Activated naive CD4-positive, alpha-beta T cell treated with anti-CD3 and anti-CD28 coated beads for 36 hours (primary cell): Measurements from ENCODE around the gene XPR1. TPM values are rescaled to one million over a fixed set of nuclear protein-coding genes. Genes with fewer than 3 reads are reported as not detected.

ENCODE experiments used
- CTCF ChIA-PET: fragments of 350-600 bp; sonication (Branson Sonifier 250); formaldehyde crosslinking; loops from one replicate; lab custom pipeline; 2021; ENCODE audit warnings: antibody characterized with exemption; lab: Charles Lee
- DNase-seq: peaks from one replicate; pipeline ENCODE4 v3.0.0-alpha.2; 2020
- H3K27ac Mint-ChIP-seq: one replicate; pipeline ENCODE4 v1.8.0; 2021; ENCODE audit warnings: mild to moderate bottlenecking, mixed read lengths
- H3K27me3 Mint-ChIP-seq: one replicate; pipeline ENCODE4 v1.8.0; 2021; ENCODE audit warnings: low read depth, mixed read lengths
- H3K36me3 Mint-ChIP-seq: one replicate; pipeline ENCODE4 v1.8.0; 2021; ENCODE audit warnings: low read depth, mixed read lengths
- H3K4me1 Mint-ChIP-seq: one replicate; pipeline ENCODE4 v1.8.0; 2021; ENCODE audit warnings: low read depth, mixed read lengths
- H3K4me3 Mint-ChIP-seq: one replicate; pipeline ENCODE4 v1.8.0; 2021; ENCODE audit warnings: mild to moderate bottlenecking, moderate library complexity, mixed read lengths
- H3K9me3 Mint-ChIP-seq: one replicate; pipeline ENCODE4 v1.8.0; 2021; ENCODE audit warnings: mixed read lengths
- intact Hi-C: fragments of 100-400 bp; cut with micrococcal nuclease; formaldehyde crosslinking; loops from one replicate; pipeline ENCODE4 v1.15.1; 2023
- total RNA-seq, 2 experiments: library from RNA; stranded (reverse); gene quantifications; one replicate each; pipeline ENCODE4 v1.2.3, GENCODE V29; 2021

Gene XPR1
- total RNA-seq, 2 experiments from 2014 or later, result 14.8 to 18.1 TPM

DNA sequence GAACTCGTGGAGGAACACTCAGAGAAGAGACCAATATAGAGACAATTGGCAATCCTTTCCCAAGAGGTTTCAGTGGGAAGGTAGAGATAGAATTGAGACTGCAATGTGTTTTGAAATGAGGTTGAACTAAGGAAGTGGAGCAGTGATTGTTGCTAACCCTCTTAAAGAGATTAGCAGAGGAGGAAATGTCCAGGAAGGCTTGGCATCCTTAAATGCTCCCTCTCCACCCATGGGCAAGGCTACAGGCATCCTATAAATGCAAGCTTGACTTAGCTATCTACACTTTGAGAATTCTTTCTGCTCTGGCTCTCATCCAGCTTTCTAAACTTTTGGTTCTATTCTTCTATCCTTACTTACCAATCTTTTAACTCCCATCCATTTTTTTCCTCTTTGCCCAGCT is 30.3 kb upstream of the XPR1 start:
- no peaks in the 10 kb centered on the region for H3K36me3 Mint-ChIP-seq
- CTCF ChIA-PET, result no interaction called here
- H3K27ac Mint-ChIP-seq, result no peak overlapping the region
- intact Hi-C loops, result no loop called here
- H3K9me3 Mint-ChIP-seq, result no peaks in the 10 kb centered on the region
- no peak for DNase-seq
- no peaks in the 10 kb centered on the region for H3K27me3 Mint-ChIP-seq
- H3K4me1 Mint-ChIP-seq, result no peaks in the 10 kb centered on the region
- no peak overlapping the region for H3K4me3 Mint-ChIP-seq

DNA sequence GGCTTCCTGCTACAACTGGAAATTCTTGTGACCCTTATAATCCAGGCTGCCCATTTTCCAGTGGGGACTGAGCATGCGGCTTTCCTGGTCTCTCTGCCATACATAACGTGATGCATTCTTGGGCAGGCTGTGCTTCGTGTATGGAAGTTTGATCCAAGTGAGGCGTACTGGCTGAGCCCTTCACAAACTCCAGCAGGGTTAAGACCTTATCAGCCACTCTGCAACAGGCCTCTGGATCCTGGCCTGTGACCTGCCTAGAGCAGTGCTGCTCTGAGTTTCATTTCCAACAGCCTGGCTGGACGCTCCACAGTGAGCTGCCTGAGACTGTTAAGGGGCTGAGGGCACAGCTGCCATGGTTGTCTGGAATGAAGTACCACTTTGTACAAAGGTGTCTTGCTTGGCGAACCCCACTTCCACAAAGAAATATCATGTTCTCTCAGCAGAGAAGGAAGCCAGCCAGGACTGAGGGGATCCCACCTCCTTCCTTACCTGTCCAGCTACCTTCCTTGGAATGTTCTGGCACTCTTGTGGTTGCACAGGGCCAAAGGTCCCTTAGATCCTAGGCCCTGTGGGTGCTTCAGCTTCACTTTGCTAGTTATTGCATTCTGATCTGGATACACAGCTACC is 28.5 kb upstream of the XPR1 start:
- Mint-ChIP-seq H3K27me3 (no peaks in the 10 kb centered on the region), H3K9me3 (no peaks in the 10 kb centered on the region), H3K4me1 (no peaks in the 10 kb centered on the region), H3K4me3 (no peak overlapping the region), H3K36me3 (no peaks in the 10 kb centered on the region), H3K27ac (no peak overlapping the region)
- intact Hi-C loops, result no loop called here
- DNase-seq, result no peak
- CTCF ChIA-PET, result no interaction called here

DNA sequence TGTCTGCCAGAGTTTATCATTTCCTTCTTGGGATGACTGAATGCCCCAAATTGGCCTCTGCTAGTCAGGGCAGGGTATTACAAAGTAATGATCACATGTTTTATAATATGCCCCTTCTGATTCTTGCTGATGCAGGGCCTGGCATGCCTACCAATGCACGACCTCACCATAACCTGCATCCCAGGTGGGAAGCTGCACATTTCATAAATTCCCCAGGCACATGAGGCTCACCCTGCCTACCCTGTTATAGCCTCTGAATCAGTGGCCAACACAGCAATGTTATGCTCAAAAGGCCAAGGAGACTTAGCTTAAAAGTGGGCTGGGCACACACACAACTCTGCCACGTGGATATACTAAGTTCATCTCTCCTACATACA is 28.0 kb upstream of the XPR1 start:
- no peak for DNase-seq
- no peaks in the 10 kb centered on the region for H3K27me3 Mint-ChIP-seq
- H3K27ac Mint-ChIP-seq, result no peak overlapping the region
- intact Hi-C loops, result no loop called here
- H3K36me3 Mint-ChIP-seq, result no peaks in the 10 kb centered on the region
- no peaks in the 10 kb centered on the region for H3K9me3 Mint-ChIP-seq
- no peak overlapping the region for H3K4me3 Mint-ChIP-seq
- no peaks in the 10 kb centered on the region for H3K4me1 Mint-ChIP-seq
- CTCF ChIA-PET, result no interaction called here

DNA sequence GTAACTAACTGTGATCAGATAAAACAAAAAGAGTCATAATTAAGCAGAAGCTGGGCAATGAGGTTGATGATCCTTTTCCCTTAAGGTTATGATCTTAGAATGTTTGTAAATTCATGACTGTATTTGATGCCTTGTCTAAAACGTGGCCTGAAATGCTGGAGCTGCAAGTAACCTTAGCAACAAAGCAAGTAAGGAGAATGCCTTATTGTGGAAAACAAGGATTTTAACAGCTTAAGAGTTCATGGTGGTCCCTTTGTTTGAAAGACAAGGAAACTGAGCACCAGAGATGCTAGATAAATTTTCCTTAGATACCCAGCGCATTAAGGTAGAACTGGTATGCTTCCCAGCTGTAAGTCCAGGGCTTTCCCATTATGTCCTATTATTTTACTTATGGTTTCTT is 25.7 kb upstream of the XPR1 start:
- Mint-ChIP-seq H3K27ac (no peak overlapping the region), H3K4me1 (peaks cover 1% of the 10 kb centered on the region), H3K9me3 (no peaks in the 10 kb centered on the region), H3K36me3 (no peaks in the 10 kb centered on the region), H3K4me3 (no peak overlapping the region), H3K27me3 (no peaks in the 10 kb centered on the region)
- DNase-seq, result no peak
- CTCF ChIA-PET, result interaction anchor here (0.8 to 1.0 kb wide), 2 partner anchors 21 to 256 kb away, joined by 3 to 4 read pairs; no protein-coding TSS in a partner anchor
- intact Hi-C loops, result no loop called here

DNA sequence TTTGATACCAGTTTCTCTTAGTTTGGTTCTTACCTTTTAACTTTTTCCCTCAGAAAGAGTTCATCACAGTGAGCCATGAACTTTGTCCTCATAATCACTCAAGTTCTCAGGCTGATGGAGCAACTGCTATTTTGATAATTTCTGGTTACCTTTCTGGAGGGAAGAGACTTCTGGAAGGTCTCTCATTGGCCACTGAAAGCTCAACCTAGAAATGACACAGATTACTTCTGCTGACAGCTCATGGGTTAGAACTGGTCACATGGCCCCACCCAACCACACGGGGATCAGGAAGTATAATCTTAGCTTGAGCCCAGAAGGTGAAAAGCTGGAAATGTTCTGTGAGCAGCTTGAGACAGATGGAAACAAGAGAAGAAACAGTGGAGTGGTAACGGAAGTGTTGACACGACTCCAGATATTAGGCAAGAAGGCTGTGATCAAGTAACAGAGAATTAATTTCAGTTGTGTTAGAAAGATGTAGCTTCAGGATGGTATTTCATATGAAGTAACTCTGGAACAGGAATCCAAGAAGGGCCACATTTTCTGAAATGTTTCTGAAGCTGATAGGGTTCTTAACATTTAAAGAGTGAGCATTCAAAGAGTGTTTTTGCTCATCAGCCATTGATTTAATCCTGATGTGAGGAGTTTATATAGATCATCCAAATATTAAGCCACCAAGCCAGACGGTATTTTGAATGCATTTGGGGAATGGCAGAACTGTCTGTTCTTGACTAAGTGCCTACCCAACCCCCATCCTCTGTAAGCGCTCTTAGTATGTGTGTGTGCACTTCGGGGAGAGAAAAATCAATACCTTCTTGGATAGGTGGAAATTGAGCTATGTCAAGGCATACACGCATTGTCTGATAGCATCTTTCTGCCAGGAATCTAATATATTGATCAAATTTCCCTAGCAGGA is 21.9 kb upstream of the XPR1 start:
- Mint-ChIP-seq H3K4me3 (no peak overlapping the region), H3K27ac (no peak overlapping the region), H3K27me3 (no peaks in the 10 kb centered on the region), H3K36me3 (no peaks in the 10 kb centered on the region), H3K9me3 (no peaks in the 10 kb centered on the region), H3K4me1 (peaks cover 6% of the 10 kb centered on the region)
- CTCF ChIA-PET, result interaction anchor here (1.0 kb wide), 1 partner anchor 252 kb away, joined by 4 read pairs; no protein-coding TSS in a partner anchor
- intact Hi-C loops, result no loop called here
- DNase-seq, result no peak

DNA sequence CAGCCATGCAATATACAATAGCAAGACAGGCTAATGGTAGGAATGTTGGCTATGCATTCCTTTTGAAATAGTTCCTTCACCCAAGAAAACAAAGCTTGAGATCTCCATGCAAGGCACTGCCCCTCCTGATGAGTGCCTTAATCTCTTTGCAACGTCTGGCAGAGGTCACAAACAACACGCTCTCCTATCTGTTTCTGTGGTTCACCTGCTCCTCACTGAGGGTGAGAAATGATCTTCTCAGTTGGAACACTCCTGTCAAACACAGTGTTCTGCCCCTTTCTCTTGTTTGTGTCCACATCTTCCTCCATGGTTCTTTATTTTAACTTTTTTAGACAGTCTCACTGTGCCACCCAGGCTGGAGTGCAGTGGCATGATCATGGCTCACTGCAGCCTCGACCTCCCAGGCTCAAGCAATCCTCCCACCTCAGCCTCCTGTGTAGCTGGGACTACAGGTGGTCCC is 21.2 kb upstream of the XPR1 start:
- Mint-ChIP-seq H3K4me1 (peaks cover 6% of the 10 kb centered on the region), H3K36me3 (no peaks in the 10 kb centered on the region), H3K9me3 (no peaks in the 10 kb centered on the region), H3K4me3 (no peak overlapping the region), H3K27me3 (no peaks in the 10 kb centered on the region), H3K27ac (no peak overlapping the region)
- CTCF ChIA-PET, result interaction anchor here (0.5 to 1.0 kb wide), 2 partner anchors 51 to 251 kb away, joined by 4 to 5 read pairs; no protein-coding TSS in a partner anchor
- intact Hi-C loops, result no loop called here
- no peak for DNase-seq

DNA sequence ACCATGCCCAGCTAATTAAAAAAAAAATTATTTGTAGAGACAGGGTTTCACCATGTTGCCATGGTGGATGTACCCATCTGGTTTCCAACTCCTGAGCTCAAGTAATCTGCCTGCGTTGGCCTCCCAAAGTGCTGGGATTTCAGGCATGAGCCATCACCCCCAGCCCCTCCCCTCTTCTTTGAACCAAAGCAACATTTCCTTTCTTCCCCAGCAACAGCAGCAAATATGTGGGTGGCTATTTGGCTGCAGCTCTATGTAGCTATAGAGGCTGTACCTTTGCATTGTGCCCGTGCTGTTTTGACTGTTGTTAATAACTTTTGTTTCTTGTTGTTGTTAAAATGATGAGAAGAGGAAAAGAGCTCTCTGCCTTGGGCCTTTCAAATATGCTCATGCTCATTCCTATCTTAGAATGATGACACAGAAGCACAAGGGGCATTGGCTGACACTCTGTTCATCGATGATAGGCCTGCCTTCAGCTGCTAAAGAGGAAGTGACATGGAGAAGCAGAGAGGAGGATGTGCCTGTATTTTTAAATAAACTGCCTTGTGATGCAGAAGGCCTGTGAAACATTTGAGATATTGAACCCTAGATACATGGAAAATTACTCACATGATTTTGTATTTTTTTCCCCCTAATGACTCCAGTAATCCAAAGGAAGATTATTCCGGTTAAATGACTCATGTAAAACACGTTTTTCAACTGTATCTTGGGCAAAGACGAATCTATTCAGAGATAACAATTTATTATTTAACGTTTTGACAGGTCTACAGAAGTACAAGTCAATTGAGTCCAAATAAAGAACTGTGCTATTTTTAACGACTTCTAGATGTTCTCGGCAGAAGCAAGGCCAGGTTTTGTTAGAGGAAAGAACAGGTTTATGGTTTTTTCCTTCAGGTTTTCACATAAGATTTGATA is 20.5 kb upstream of the XPR1 start:
- DNase-seq, result peak; percentile 23
- intact Hi-C loops, result no loop called here
- CTCF ChIA-PET, result interaction anchor here (0.5 kb wide), 1 partner anchor 52 kb away, joined by 5 read pairs; no protein-coding TSS in a partner anchor
- Mint-ChIP-seq H3K4me1 (peaks cover 6% of the 10 kb centered on the region), H3K27ac (no peak overlapping the region), H3K9me3 (no peaks in the 10 kb centered on the region), H3K4me3 (no peak overlapping the region), H3K27me3 (no peaks in the 10 kb centered on the region), H3K36me3 (no peaks in the 10 kb centered on the region)

DNA sequence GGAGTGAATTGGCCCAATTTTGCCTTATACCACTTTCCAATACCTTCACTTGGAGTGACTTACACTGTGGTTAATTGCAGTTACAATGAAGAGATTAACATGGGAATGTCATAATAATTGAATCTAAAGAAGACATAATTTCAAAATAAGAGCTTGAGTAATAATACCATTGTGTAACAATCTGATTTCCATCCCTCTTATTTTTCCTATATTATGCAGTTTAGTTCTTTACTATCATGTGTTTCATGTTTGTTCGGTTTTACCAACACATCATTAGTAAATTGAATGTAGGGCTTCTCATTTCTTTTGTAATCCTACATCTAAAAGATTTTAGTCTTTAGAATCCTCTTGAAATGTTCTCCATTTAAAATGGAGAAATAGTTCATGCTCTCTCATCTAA is 19.2 kb upstream of the XPR1 start:
- CTCF ChIA-PET, result no interaction called here
- intact Hi-C loops, result no loop called here
- Mint-ChIP-seq H3K36me3 (no peaks in the 10 kb centered on the region), H3K27ac (no peak overlapping the region), H3K4me1 (peaks cover 6% of the 10 kb centered on the region), H3K4me3 (no peak overlapping the region), H3K9me3 (no peaks in the 10 kb centered on the region), H3K27me3 (no peaks in the 10 kb centered on the region)
- no peak for DNase-seq

DNA sequence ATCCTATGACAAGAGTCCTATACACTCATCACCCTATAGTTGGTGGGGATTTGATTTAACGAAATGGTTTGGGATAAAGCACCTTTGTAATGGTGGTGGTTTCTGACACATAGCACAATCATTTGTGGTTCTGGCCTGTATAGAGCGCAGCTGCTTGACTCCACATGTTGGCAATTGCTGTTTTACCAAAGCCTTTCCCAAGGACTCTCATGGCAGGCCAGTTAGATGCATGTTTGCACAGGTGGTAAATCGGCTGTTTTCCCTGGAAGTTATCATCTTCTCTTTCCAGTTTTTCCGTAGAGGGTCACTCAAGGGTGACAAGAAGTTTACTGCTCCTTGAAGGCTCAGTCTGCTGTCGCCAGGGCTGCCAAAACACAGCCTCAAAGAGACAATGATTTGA is 17.1 kb upstream of the XPR1 start:
- no peak overlapping the region for H3K4me3 Mint-ChIP-seq
- intact Hi-C loops, result no loop called here
- CTCF ChIA-PET, result no interaction called here
- DNase-seq, result no peak
- no peaks in the 10 kb centered on the region for H3K27me3 Mint-ChIP-seq
- peaks cover 6% of the 10 kb centered on the region for H3K4me1 Mint-ChIP-seq
- no peaks in the 10 kb centered on the region for H3K36me3 Mint-ChIP-seq
- no peak overlapping the region for H3K27ac Mint-ChIP-seq
- no peaks in the 10 kb centered on the region for H3K9me3 Mint-ChIP-seq

DNA sequence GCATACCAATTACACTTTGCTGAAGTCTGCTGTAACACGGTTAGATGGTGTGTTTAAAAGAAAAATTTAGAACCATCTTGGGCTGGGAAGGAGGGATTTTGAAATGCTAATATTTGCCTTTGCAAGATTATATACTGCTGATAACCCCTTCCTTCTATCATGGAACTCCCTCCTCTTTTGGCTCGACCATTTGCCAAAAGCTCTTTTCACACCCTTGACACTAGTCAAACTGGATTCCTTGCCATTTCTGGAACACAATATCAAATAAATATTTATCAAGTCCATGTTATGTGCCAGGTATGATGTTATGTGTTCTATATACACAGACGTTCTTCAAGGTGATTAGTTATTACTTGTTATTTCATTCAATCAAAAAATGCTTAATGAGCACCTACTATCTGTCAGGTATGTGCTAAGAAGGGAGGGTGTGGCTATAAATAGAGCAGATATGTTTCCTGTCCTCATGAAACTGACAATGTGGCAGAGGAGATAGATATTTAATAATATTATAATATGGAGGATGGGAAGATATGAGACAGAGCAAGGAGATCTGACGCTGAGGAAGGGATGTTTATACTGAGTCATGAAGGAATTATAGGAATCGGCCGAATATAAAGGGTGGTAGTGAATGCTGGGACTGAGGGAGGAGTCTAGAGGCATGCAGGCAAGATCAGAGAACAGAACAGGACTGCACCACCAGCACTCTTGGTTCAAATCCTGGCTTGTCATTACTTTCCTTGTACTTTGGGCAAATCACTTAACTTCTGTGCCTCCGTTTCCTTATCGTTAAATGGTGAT is 16.1 kb upstream of the XPR1 start:
- H3K27me3 Mint-ChIP-seq, result no peaks in the 10 kb centered on the region
- intact Hi-C loops, result no loop called here
- peaks cover 6% of the 10 kb centered on the region for H3K4me1 Mint-ChIP-seq
- no peaks in the 10 kb centered on the region for H3K9me3 Mint-ChIP-seq
- H3K4me3 Mint-ChIP-seq, result no peak overlapping the region
- H3K36me3 Mint-ChIP-seq, result no peaks in the 10 kb centered on the region
- CTCF ChIA-PET, result no interaction called here
- H3K27ac Mint-ChIP-seq, result no peak overlapping the region
- no peak for DNase-seq

DNA sequence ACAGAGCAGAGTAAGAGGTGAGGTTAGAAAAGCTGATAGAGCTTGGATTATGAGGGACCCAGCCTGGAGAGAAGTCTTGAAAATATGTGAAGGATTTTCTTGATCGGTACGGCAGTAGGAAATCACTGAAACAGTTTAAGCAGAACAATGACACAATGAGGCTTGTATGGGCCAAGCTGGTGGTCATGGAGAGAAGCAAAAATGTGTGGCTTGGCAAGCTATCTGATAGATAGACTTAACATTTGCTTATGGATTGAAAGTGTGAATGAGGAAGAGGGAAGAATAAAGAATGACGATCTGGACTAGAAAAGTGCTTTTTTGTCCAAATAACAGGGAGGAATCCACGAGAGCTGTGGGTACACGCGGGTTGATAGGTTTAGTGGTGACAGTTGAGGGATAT is 15.4 kb upstream of the XPR1 start:
- H3K9me3 Mint-ChIP-seq, result no peaks in the 10 kb centered on the region
- no peak overlapping the region for H3K4me3 Mint-ChIP-seq
- DNase-seq, result no peak
- H3K27ac Mint-ChIP-seq, result no peak overlapping the region
- CTCF ChIA-PET, result interaction anchor here (1.0 kb wide), 1 partner anchor 114 kb away, joined by 3 read pairs; the partner anchor contains the start of gene ACBD6
- no peaks in the 10 kb centered on the region for H3K36me3 Mint-ChIP-seq
- H3K4me1 Mint-ChIP-seq, result peaks cover 2% of the 10 kb centered on the region
- intact Hi-C loops, result no loop called here
- no peaks in the 10 kb centered on the region for H3K27me3 Mint-ChIP-seq
